Measurements from ENCODE around the gene CCL24. TPM values are rescaled to one million over a fixed set of nuclear protein-coding genes. Genes with fewer than 3 reads are reported as not detected.
"Not testable (repeated sequence)": the region's sequence is repeated elsewhere in the genome, so short reads cannot be mapped to it uniquely, and the experiment has no call there.

The CCL24 gene
- total and polyA plus RNA-seq, 10 of the 15 experiments (the other 5 are each of a cell fraction or from before 2014, with no cell fraction given): not detected

GRCh38 chr7:75840029-75840428 is 26.4 kb upstream of the CCL24 start:
- Histone ChIP-seq H3K4me2 (ENCODE audit: control insufficient read depth, insufficient read depth) (no peak overlapping the region), H3K79me2 (ENCODE audit: control insufficient read depth, insufficient read depth, low read length) (no peaks in the 10 kb centered on the region), H3K36me3 (ENCODE audit: control insufficient read depth in 2 of 2, insufficient read depth in 2 of 2, low read length in 1 of 2) (no peaks in the 10 kb centered on the region), H4K20me1 (ENCODE audit: control insufficient read depth, insufficient read depth) (no peaks in the 10 kb centered on the region), H2AFZ (ENCODE audit: control insufficient read depth, low read depth, low read length) (no peak overlapping the region), H3K4me1 (ENCODE audit: control insufficient read depth, insufficient read depth, low read length) (peaks cover 12% of the 10 kb centered on the region), H3K4me3 (no peak overlapping the region), H3K27me3 (replicated peaks in 1 of 2; ENCODE audit: control insufficient read depth in 2 of 2, insufficient read depth in 2 of 2, low read length in 1 of 2) (no peaks in the 10 kb centered on the region), H3K9ac (ENCODE audit: control insufficient read depth, insufficient read depth, low read length) (no peak overlapping the region), H3K9me3 (replicated peaks; ENCODE audit: control insufficient read depth, insufficient read depth, low read length) (no peaks in the 10 kb centered on the region), H3K27ac (ENCODE audit: control insufficient read depth, insufficient read depth) (no peak overlapping the region)
- ATAC-seq (no peak), DNase-seq (ENCODE audit: low read depth, low spot score) (no peak), FAIRE-seq (no peak)
- POLR2A ChIA-PET: no interaction called here
- no TSS peak for BruUV-seq (replicated peaks)
- TF ChIP-seq JUNB (IDR thresholded peaks at IDR 0.05) (no peak), MAX (IDR thresholded peaks at IDR 0.05; ENCODE audit: low read depth, low read length) (no peak), ZNF217 (IDR thresholded peaks at IDR 0.05) (no peak), TBL1XR1 (IDR thresholded peaks at IDR 0.05; ENCODE audit: low read depth, low read length) (no peak), CUX1 (IDR thresholded peaks at IDR 0.05; ENCODE audit: insufficient replicate concordance, low read depth, low read length) (no peak)
- in situ Hi-C loops (cut with MboI) (loop anchor here (5.0 kb wide), 1 partner anchor 48 kb away; no protein-coding TSS in a partner anchor), intact Hi-C loops (cut with micrococcal nuclease; ENCODE audit: unreplicated experiment) (no loop called here)
- CTCF ChIA-PET: no interaction called here
- SMC1A ChIA-PET (ENCODE audit: uncharacterized antibody, unreplicated experiment): interaction anchor here (0.6 kb wide), 1 partner anchor 98 kb away, joined by 3 read pairs; no protein-coding TSS in a partner anchor
- 87% methylated on average over 3 of the region's 3 CpGs for WGBS (ENCODE audit: insufficient coverage, insufficient replicate concordance, low lambda C conversion rate, missing lambda C conversion rate)
- RAD21 ChIA-PET (ENCODE audit: unreplicated experiment): no interaction called here

- DNase-seq (ENCODE audit: low read depth, low spot score); FAIRE-seq; H3K27me3 ChIP-seq (replicated peaks in 1 of 2; ENCODE audit: control insufficient read depth in 2 of 2, insufficient read depth in 2 of 2, low read length in 1 of 2); H2AFZ ChIP-seq (ENCODE audit: control insufficient read depth, low read depth, low read length); H3K4me2 ChIP-seq (ENCODE audit: control insufficient read depth, insufficient read depth); SMC1A ChIA-PET (ENCODE audit: uncharacterized antibody, unreplicated experiment); H3K9me3 ChIP-seq (replicated peaks; ENCODE audit: control insufficient read depth, insufficient read depth, low read length); H3K4me3 ChIP-seq; BruUV-seq (replicated peaks); H3K27ac ChIP-seq (ENCODE audit: control insufficient read depth, insufficient read depth); POLR2A ChIA-PET; in situ Hi-C loops (cut with MboI); H3K9ac ChIP-seq (ENCODE audit: control insufficient read depth, insufficient read depth, low read length); RAD21 ChIA-PET (ENCODE audit: unreplicated experiment); H4K20me1 ChIP-seq (ENCODE audit: control insufficient read depth, insufficient read depth); ATAC-seq; H3K79me2 ChIP-seq (ENCODE audit: control insufficient read depth, insufficient read depth, low read length); H3K36me3 ChIP-seq (ENCODE audit: control insufficient read depth in 2 of 2, insufficient read depth in 2 of 2, low read length in 1 of 2); intact Hi-C loops (cut with micrococcal nuclease; ENCODE audit: unreplicated experiment); CTCF ChIA-PET: not testable (repeated sequence)
- 68% methylated on average over 13 of the region's 14 CpGs for WGBS (ENCODE audit: insufficient coverage, insufficient replicate concordance, low lambda C conversion rate, missing lambda C conversion rate)
- H3K4me1 ChIP-seq (ENCODE audit: control insufficient read depth, insufficient read depth, low read length): peaks cover 12% of the 10 kb centered on the region
Measured at GRCh38 chr7:75838281-75838930, 24.8 kb upstream of the CCL24 start.

All from GM12878 (cell line).